B cell (primary cell): ENCODE measurements around the gene NRXN2.

Experiments used
- CTCF ChIP-seq: fragments of 200-600 bp; IDR thresholded peaks from one replicate; pipeline ENCODE4 v1.8.0; 2022; ENCODE audit warnings: antibody characterized with exemption, mild to moderate bottlenecking
- EZH2 ChIP-seq: IDR thresholded peaks from 2 replicates; pipeline ENCODE4 v1.6.1; 2012; ENCODE audit warnings: borderline replicate concordance, low read depth, mild to moderate bottlenecking, moderate library complexity, low read length; ENCODE audit not compliant: insufficient read depth, poor library complexity, severe bottlenecking

GRCh38 chr11:64692764-64693331 lies 30.1 kb downstream of the NRXN2 start:
- no peak for TF ChIP-seq CTCF
- no peak for TF ChIP-seq EZH2
